Colonic mucosa (tissue), 4 donors: ENCODE results near the gene AURKAIP1. TPM values are rescaled to one million over a fixed set of nuclear protein-coding genes. Genes with fewer than 3 reads are reported as not detected.

Experiments used
- DNase-seq: peaks from one replicate; pipeline ENCODE4 v3.0.0-alpha.2; 2020
- H3K27ac ChIP-seq: fragments of 200-600 bp; one replicate; pipeline ENCODE4 v1.8.0; 2021
- H3K27me3 ChIP-seq: fragments of 200-600 bp; one replicate; pipeline ENCODE4 v1.8.0; 2021
- H3K36me3 ChIP-seq: fragments of 200-600 bp; one replicate; pipeline ENCODE4 v1.8.0; 2021
- H3K4me1 ChIP-seq: fragments of 200-600 bp; one replicate; pipeline ENCODE4 v1.8.0; 2021; ENCODE audit warnings: mild to moderate bottlenecking
- H3K4me3 ChIP-seq: fragments of 200-600 bp; one replicate; pipeline ENCODE4 v1.8.0; 2021
- H3K9ac ChIP-seq, 2 donors: one replicate each; pipeline ENCODE4 v1.7.0; 2013; ENCODE audit warnings: control low read depth in 2 of 2, low read depth in 2 of 2, low read length in 2 of 2
- H3K9me3 ChIP-seq: fragments of 200-600 bp; one replicate; pipeline ENCODE4 v1.8.0; 2021
- intact Hi-C: fragments of 100-400 bp; cut with DNase I; formaldehyde crosslinking; loops from one replicate; pipeline ENCODE4 v1.14.1; 2022
- total RNA-seq, 2 donors: library from RNA; stranded (reverse); fragmentation: NEBNext Ultra II Directional in 1 of 2; extraction: Animal tissue kit (Norgen Biotek cat#: 25700) in 1 of 2; gene quantifications; one replicate each; pipeline ENCODE4 v1.2.1, GENCODE V29; 2021
- TF ChIP-seq, protein P1 (sequence below): fragments of 200-600 bp; IDR thresholded peaks from one replicate; pipeline ENCODE4 v1.8.0; 2022; ENCODE audit warnings: antibody characterized with exemption, mild to moderate bottlenecking
- donor health status: healthy.
- donor health status: DM: no; HTN: no; CAD: no.
- donor health status: DM: no; HTN: no; CAD: no.

Gene AURKAIP1
- total RNA-seq, 2 donors from 2014 or later: 179 to 332 TPM

DNA sequence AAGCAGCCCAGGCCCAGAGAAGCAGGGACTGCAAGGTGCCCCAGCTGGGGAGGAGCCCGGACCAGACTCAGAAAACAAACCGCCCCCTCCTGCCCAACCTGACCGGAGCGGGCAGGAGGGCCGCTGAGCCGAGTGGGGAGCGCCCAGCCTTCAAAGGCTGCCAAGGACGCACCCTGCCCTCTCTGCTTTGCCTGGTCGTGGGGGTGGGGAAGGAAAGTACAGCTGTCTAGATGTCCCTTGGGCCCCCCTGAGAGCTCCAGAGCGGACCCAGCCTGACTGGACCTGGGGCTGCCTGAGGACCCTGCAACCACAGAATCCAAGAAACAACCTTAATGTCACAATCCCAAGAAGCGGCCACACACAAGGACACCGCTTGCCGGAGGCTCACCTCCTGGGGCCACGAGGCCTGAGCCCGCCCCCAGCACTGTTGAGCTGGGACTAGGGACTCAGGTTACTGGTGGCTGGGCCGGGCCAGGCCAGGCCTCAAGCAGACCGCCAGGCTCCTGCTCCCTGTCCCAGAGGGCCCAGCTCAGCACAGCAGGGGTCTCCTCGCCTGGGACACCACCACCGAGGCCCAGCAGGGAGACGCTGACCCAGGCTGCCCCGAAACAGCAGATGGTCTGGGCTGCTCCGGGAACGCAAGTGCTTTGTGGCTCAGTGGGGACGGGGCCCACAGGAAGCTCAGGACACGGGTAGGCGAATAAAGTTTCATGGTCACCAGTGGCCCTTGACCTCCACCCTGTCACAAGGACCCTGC lies 27.2 kb downstream of the AURKAIP1 start:
- intact Hi-C loops: no loop called here
- Histone ChIP-seq H3K4me1 (peaks cover 17% of the 10 kb centered on the region), H3K36me3 (no peaks in the 10 kb centered on the region), H3K27ac (peak overlapping the region; percentile 79), H3K4me3 (peak overlapping the region; percentile 41), H3K9me3 (no peaks in the 10 kb centered on the region), H3K9ac (peak overlapping the region; percentile 92 to 94), H3K27me3 (no peaks in the 10 kb centered on the region)
- TF ChIP-seq, protein P1, sequence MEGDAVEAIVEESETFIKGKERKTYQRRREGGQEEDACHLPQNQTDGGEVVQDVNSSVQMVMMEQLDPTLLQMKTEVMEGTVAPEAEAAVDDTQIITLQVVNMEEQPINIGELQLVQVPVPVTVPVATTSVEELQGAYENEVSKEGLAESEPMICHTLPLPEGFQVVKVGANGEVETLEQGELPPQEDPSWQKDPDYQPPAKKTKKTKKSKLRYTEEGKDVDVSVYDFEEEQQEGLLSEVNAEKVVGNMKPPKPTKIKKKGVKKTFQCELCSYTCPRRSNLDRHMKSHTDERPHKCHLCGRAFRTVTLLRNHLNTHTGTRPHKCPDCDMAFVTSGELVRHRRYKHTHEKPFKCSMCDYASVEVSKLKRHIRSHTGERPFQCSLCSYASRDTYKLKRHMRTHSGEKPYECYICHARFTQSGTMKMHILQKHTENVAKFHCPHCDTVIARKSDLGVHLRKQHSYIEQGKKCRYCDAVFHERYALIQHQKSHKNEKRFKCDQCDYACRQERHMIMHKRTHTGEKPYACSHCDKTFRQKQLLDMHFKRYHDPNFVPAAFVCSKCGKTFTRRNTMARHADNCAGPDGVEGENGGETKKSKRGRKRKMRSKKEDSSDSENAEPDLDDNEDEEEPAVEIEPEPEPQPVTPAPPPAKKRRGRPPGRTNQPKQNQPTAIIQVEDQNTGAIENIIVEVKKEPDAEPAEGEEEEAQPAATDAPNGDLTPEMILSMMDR: no peak
- DNase-seq: peak; percentile 85

DNA sequence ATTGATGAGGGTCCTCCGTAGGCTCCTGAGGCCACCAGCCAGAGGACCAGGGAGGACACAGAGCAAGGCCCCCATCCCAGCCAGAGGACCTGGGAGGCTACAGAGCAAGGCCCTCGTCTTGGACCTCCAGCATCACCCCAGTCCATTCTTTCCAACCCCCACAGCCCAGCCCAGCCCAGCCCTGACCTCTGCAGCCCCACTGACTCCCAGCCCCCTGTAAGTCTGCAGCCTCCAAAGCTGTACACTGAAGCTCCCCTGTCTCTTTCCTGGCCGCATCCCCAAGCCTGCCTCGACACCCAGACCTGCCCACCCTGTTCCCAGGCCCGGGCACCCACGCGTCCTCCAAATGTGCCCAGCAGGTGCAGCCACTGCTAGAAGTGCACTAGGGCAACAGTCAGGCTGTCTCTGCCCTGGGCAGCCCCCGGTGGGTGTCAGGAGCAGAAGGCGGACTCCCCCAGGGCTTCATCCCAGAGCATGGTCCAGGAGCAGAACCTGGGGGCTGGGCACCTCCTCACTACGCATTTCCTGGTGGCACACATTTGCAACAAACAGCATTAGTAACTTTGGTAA lies 27.9 kb downstream of the AURKAIP1 start:
- Histone ChIP-seq H3K36me3 (no peaks in the 10 kb centered on the region), H3K27ac (peak overlapping the region; percentile 79), H3K9ac (peak overlapping the region; percentile 92 to 94), H3K4me3 (peak overlapping the region; percentile 41), H3K4me1 (peaks cover 17% of the 10 kb centered on the region), H3K27me3 (no peaks in the 10 kb centered on the region), H3K9me3 (no peaks in the 10 kb centered on the region)
- TF ChIP-seq, protein P1: no peak
- intact Hi-C loops: no loop called here
- DNase-seq: no peak

DNA sequence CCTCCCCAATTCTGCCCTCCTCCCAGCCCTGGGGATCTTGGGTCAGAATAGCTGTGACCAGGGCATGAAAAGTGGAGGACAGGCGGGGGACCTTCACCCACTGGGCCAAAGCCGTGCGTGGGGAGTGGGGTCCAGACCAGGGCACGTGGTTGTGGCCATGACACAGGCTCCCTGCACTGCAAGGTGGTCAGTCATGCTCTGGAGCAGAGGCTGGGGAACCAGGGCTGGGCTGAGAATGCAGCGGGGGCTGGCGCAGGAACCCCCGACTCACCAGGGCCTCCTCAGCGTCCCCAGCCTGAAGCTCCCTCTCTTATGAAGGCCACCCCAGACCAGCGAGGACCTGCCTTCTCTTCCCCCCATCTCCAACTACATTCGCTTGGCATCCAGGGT lies 28.5 kb downstream of the AURKAIP1 start:
- H3K27ac ChIP-seq: no peak overlapping the region
- no peaks in the 10 kb centered on the region for H3K27me3 ChIP-seq
- intact Hi-C loops: no loop called here
- TF ChIP-seq, protein P1: no peak
- H3K4me1 ChIP-seq: peaks cover 17% of the 10 kb centered on the region
- H3K4me3 ChIP-seq: no peak overlapping the region
- no peak overlapping the region for H3K9ac ChIP-seq
- DNase-seq: no peak
- H3K9me3 ChIP-seq: no peaks in the 10 kb centered on the region
- no peaks in the 10 kb centered on the region for H3K36me3 ChIP-seq

DNA sequence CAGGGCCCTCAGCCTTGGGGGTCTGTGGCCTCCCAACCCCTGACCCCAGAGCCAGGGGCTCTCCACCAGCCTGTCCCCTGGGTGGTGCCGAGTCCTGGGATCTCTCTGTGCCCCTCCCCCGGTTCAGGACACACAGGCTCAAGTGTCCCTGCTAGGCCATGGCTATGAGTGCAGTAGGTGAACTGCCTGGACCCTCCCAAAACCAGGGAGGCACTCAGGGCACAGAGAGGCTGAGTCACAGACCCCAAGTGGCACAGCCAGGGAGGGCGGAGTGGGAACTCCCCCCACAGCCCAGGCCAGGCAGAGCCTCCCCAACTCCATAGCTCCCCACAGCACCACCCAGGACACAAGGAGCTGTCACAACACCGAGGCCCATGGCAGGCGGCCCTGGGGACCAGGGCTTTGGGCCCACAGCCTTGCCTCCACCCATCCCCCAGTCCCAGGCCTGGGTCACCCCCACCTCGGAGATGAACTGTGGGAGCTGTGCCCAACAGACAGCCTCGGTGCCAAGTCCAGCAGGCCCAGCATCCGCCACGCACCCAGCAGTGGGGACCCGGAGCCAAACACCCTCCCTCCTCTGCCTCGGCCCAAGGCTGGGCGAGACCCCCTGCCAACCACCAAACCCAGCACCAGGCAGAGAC lies 29.0 kb downstream of the AURKAIP1 start:
- H3K36me3 ChIP-seq: no peaks in the 10 kb centered on the region
- intact Hi-C loops: no loop called here
- no peak overlapping the region for H3K4me3 ChIP-seq
- no peak for DNase-seq
- H3K4me1 ChIP-seq: peaks cover 17% of the 10 kb centered on the region
- TF ChIP-seq, protein P1: no peak
- H3K9ac ChIP-seq: peak overlapping the region; percentile 9 to 43
- no peaks in the 10 kb centered on the region for H3K9me3 ChIP-seq
- H3K27me3 ChIP-seq: no peaks in the 10 kb centered on the region
- H3K27ac ChIP-seq: no peak overlapping the region

DNA sequence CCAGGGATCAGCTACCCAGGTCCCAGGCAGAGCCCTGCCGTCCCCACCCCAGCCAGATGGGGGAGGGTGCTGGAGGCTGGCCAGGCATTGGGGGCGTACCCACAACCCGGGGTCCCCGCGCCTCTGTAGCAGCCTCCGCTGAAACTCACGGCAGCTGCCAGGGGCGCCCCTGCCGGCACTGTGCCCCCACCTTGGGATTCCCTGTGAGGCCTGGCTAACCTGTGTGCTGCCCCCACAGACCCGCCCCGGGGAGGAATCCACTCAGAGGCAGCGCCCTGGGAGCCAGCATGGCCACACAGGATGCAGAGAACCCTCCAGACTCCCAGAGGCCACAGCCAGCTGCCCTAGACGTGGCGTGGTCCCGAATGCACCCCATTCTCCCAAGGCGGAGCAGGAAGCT lies 29.6 kb downstream of the AURKAIP1 start:
- H3K9ac ChIP-seq: peak overlapping the region in 1 of 2 donors; percentile 9
- H3K27ac ChIP-seq: no peak overlapping the region
- peaks cover 17% of the 10 kb centered on the region for H3K4me1 ChIP-seq
- no peaks in the 10 kb centered on the region for H3K36me3 ChIP-seq
- H3K27me3 ChIP-seq: no peaks in the 10 kb centered on the region
- DNase-seq: no peak
- intact Hi-C loops: no loop called here
- no peak overlapping the region for H3K4me3 ChIP-seq
- TF ChIP-seq, protein P1: no peak
- H3K9me3 ChIP-seq: no peaks in the 10 kb centered on the region
